H1 (cell line): ENCODE data around the gene TMEM145. TPM values are rescaled to one million over a fixed set of nuclear protein-coding genes. Genes with fewer than 3 reads are reported as not detected.

ENCODE experiments used
- CTCF ChIA-PET: fragments of 300-600 bp; sonication (Branson Sonifier 250); formaldehyde crosslinking; loops from one replicate; lab custom pipeline; 2021; ENCODE audit not compliant: partially characterized antibody; lab: Charles Lee
- POLR2A ChIA-PET: fragments of 300-600 bp; sonication (Branson Sonifier 250); formaldehyde crosslinking; loops from one replicate; lab custom pipeline; 2021; ENCODE audit warnings: inconsistent platforms; ENCODE audit not compliant: partially characterized antibody; lab: Charles Lee
- DNase-seq, 2 experiments: peaks; one replicate each; pipeline versions ENCODE4 v3.0.0 to v3.0.0-alpha.2; 2010 to 2022; ENCODE audit warnings: low spot score in 2 of 2, low read depth in 1 of 2, mixed read lengths in 1 of 2
- FAIRE-seq: peaks from 2 replicates; lab custom pipeline; 2011; peaks lifted over from hg19 to GRCh38; lab: Jason Lieb, UNC
- H2AFZ ChIP-seq: 2 replicates; pipeline ENCODE4 v1.8.1; 2012; ENCODE audit warnings: low read length, inconsistent platforms
- H2AK5ac ChIP-seq: 2 replicates; pipeline ENCODE4 v1.6.1; 2013; ENCODE audit warnings: low read depth, low read length
- H2BK120ac ChIP-seq: replicated peaks from 2 replicates; pipeline ENCODE3; 2013; ENCODE audit warnings: low read depth, low read length, inconsistent platforms
- H2BK12ac ChIP-seq: 2 replicates; pipeline ENCODE4 v1.6.1; 2013; ENCODE audit warnings: low read depth, low read length
- H2BK15ac ChIP-seq: 2 replicates; pipeline ENCODE4 v1.6.1; 2013; ENCODE audit warnings: low read length
- H2BK20ac ChIP-seq: 2 replicates; pipeline ENCODE4 v1.6.1; 2013; ENCODE audit warnings: low read length
- H2BK5ac ChIP-seq: 2 replicates; pipeline ENCODE4 v1.6.1; 2013; ENCODE audit warnings: low read depth, low read length
- H3K14ac ChIP-seq: 2 replicates; pipeline ENCODE4 v1.6.1; 2013; ENCODE audit warnings: inconsistent platforms; ENCODE audit not compliant: insufficient read length
- H3K18ac ChIP-seq: 2 replicates; pipeline ENCODE4 v1.6.1; 2013; ENCODE audit warnings: low read length; ENCODE audit errors: extremely low read depth
- H3K23ac ChIP-seq: 2 replicates; pipeline ENCODE4 v1.6.1; 2013; ENCODE audit warnings: inconsistent platforms; ENCODE audit not compliant: insufficient read length
- H3K23me2 ChIP-seq: 2 replicates; pipeline ENCODE4 v1.6.1; 2013; ENCODE audit warnings: low read depth, low read length
- H3K27ac ChIP-seq: 2 replicates; pipeline ENCODE4 v1.6.1; 2011; ENCODE audit warnings: low read depth, low read length, inconsistent platforms
- H3K27me3 ChIP-seq, 4 experiments: replicated peaks in 1 of 4; 1 replicate in 1 of 4; 2 replicates in 3 of 4; pipeline versions ENCODE4 v1.6.1 to v1.8.1; 2011 to 2013; ENCODE audit warnings: low read length in 3 of 4, mild to moderate bottlenecking in 3 of 4, inconsistent platforms in 2 of 4, mixed read lengths in 2 of 4, moderate library complexity in 1 of 4; ENCODE audit not compliant: control insufficient read depth in 3 of 4, insufficient read depth in 3 of 4; ENCODE audit errors: extremely low read depth in 1 of 4
- H3K36me3 ChIP-seq, 4 experiments: 2 replicates each; pipeline versions ENCODE4 v1.6.1 to v1.8.1; 2011 to 2013; ENCODE audit warnings: mild to moderate bottlenecking in 4 of 4, low read length in 3 of 4, moderate library complexity in 2 of 4, control low read depth in 1 of 4, inconsistent platforms in 1 of 4; ENCODE audit not compliant: insufficient read depth in 4 of 4, control insufficient read depth in 2 of 4
- H3K4ac ChIP-seq: replicated peaks from 2 replicates; pipeline ENCODE3; 2013; ENCODE audit warnings: low read length, low read depth, mixed read lengths, inconsistent platforms; ENCODE audit not compliant: insufficient read length
- H3K4me1 ChIP-seq, 4 experiments: replicated peaks in 1 of 4; 1 replicate in 1 of 4; 2 replicates in 3 of 4; pipeline versions ENCODE4 v1.6.1 to v1.8.1; 2011 to 2013; ENCODE audit warnings: low read length in 3 of 4, inconsistent platforms in 2 of 4, mixed read lengths in 1 of 4; ENCODE audit not compliant: insufficient read depth in 4 of 4, control insufficient read depth in 3 of 4
- H3K4me2 ChIP-seq, 2 experiments: 2 replicates each; pipeline versions ENCODE4 v1.6.1 to v1.8.1; 2011 to 2013; ENCODE audit warnings: low read depth in 2 of 2, low read length in 2 of 2, control low read depth in 1 of 2, inconsistent platforms in 1 of 2, mild to moderate bottlenecking in 1 of 2; ENCODE audit not compliant: insufficient read depth in 1 of 2
- H3K4me3 ChIP-seq, 4 experiments: fragments of 200-600, 300-600 bp in 1 of 4; sonication (generic), shearing (Covaris generic), sonication (Bioruptor Twin) in 1 of 4; 2 replicates each; pipeline versions ENCODE4 v1.5.1 to v1.8.1; 2011 to 2016; ENCODE audit warnings: low read length in 4 of 4, low read depth in 3 of 4, control low read depth in 2 of 4, inconsistent platforms in 2 of 4, mild to moderate bottlenecking in 2 of 4, mixed read lengths in 1 of 4, moderate library complexity in 1 of 4; ENCODE audit not compliant: insufficient read depth in 2 of 4; ENCODE audit errors: extremely low read depth in 1 of 4
- H3K56ac ChIP-seq: replicated peaks from 2 replicates; pipeline ENCODE3; 2013; ENCODE audit warnings: low read depth, mild to moderate bottlenecking, mixed read lengths, low read length, inconsistent platforms; ENCODE audit not compliant: insufficient read length
- H3K79me1 ChIP-seq: 2 replicates; pipeline ENCODE4 v1.6.1; 2013; ENCODE audit warnings: low read depth, low read length, control low read depth
- H3K79me2 ChIP-seq, 2 experiments: 2 replicates each; pipeline versions ENCODE4 v1.6.1 to v1.8.1; 2012 to 2013; ENCODE audit warnings: low read length in 2 of 2, mild to moderate bottlenecking in 2 of 2, inconsistent platforms in 1 of 2; ENCODE audit not compliant: insufficient read depth in 2 of 2, control insufficient read depth in 1 of 2
- H3K9ac ChIP-seq, 4 experiments: replicated peaks in 1 of 4; 1 replicate in 1 of 4; 2 replicates in 3 of 4; pipeline versions ENCODE4 v1.6.1 to v1.8.1; 2011 to 2013; ENCODE audit warnings: low read depth in 3 of 4, low read length in 3 of 4, control low read depth in 2 of 4, mild to moderate bottlenecking in 2 of 4, moderate library complexity in 2 of 4, inconsistent platforms in 1 of 4; ENCODE audit errors: extremely low read depth in 1 of 4
- H3K9me3 ChIP-seq, 2 experiments: 2 replicates each; pipeline versions ENCODE4 v1.6.1 to v1.8.1; 2012 to 2013; ENCODE audit warnings: mild to moderate bottlenecking in 2 of 2, moderate library complexity in 2 of 2, control low read depth in 1 of 2, inconsistent platforms in 1 of 2, low read depth in 1 of 2, low read length in 1 of 2, mixed read lengths in 1 of 2; ENCODE audit not compliant: insufficient read depth in 2 of 2
- H4K20me1 ChIP-seq, 2 experiments: replicated peaks in 1 of 2; 2 replicates each; pipeline versions ENCODE3 to v1.8.1; 2011 to 2013; ENCODE audit warnings: inconsistent platforms in 2 of 2, low read length in 2 of 2, mild to moderate bottlenecking in 1 of 2; ENCODE audit not compliant: insufficient read depth in 2 of 2, control insufficient read depth in 1 of 2
- H4K5ac ChIP-seq: 2 replicates; pipeline ENCODE4 v1.6.1; 2013; ENCODE audit warnings: low read length, low read depth, mixed read lengths, inconsistent platforms; ENCODE audit not compliant: insufficient read length
- H4K8ac ChIP-seq: 2 replicates; pipeline ENCODE4 v1.8.0; 2013; ENCODE audit warnings: mild to moderate bottlenecking, moderate library complexity, low read length, inconsistent platforms; ENCODE audit not compliant: insufficient read depth; ENCODE audit errors: extremely low read depth
- H4K91ac ChIP-seq: replicated peaks from 2 replicates; pipeline ENCODE3; 2013; ENCODE audit warnings: low read length, mixed read lengths, inconsistent platforms; ENCODE audit not compliant: insufficient read length
- EGR1 ChIP-seq: IDR thresholded peaks from 2 replicates; pipeline ENCODE4 v1.6.1; 2011; ENCODE audit warnings: low read depth, low read length, borderline replicate concordance
- KDM4A ChIP-seq: IDR thresholded peaks from one replicate; pipeline ENCODE4 v1.7.1; 2012; ENCODE audit warnings: low read depth, mild to moderate bottlenecking, moderate library complexity, low read length, inconsistent platforms; ENCODE audit not compliant: severe bottlenecking
- RAD21 ChIP-seq, 2 experiments: IDR thresholded peaks in 1 of 2; conservative IDR thresholded peaks in 1 of 2; 2 replicates each; pipeline ENCODE4 v1.6.1; 2011; ENCODE audit warnings: low read depth in 2 of 2, low read length in 2 of 2, improper control_type of control experiment in 1 of 2, inconsistent platforms in 1 of 2, mild to moderate bottlenecking in 1 of 2, moderate library complexity in 1 of 2
- RBBP5 ChIP-seq: IDR thresholded peaks from 2 replicates; pipeline ENCODE4 v1.7.1; 2012; ENCODE audit warnings: low read depth, mild to moderate bottlenecking, inconsistent platforms, low read length, moderate library complexity, borderline replicate concordance
- WGBS, 2 experiments: shearing (Covaris generic) in 1 of 2; methylation state at CpG; one replicate each; pipeline versions ENCODE4 v1.1.6 to v1.1.7; 2013 to 2015; ENCODE audit warnings: low lambda C conversion rate in 2 of 2, mixed read lengths in 2 of 2, inconsistent platforms in 1 of 2, low coverage in 1 of 2, missing lambda C conversion rate in 1 of 2; ENCODE audit not compliant: insufficient replicate concordance in 2 of 2, insufficient coverage in 1 of 2, insufficient read length in 1 of 2; ENCODE audit errors: extremely low coverage in 1 of 2, missing lambda C conversion rate in 1 of 2; 5-methylcytosine and 5-hydroxymethylcytosine counted together
- polyA plus RNA-seq, 7 experiments: library from polyadenylated mRNA; depleted of rRNA in 3 of 7; stranded (reverse) in 5 of 7; unstranded in 2 of 7; fragments of >200 nt in 5 of 7; fragments of 200-250 nt in 2 of 7; gene quantifications; 1 replicate in 5 of 7; 2 replicates in 1 of 7; 4 replicates in 1 of 7; pipeline versions ENCODE4 v1.2.1 to v1.2.3, GENCODE V29; 2011 to 2013; ENCODE audit warnings: missing spikeins in 2 of 7, mixed read lengths in 2 of 7
- total RNA-seq: library from RNA; stranded (reverse); fragmentation: NEBNext Ultra II Directional; extraction: Animal tissue kit (Norgen Biotek cat#: 25700); gene quantifications from 2 replicates; pipeline ENCODE4 v1.2.1, GENCODE V29; 2021

Gene TMEM145
- total and polyA plus RNA-seq, 2 of the 8 experiments (the other 6 are each of a cell fraction or from before 2014, with no cell fraction given) = 2.3 to 4.7 TPM

- H4K91ac ChIP-seq = peak overlapping the region; percentile 60
- no peaks in the 10 kb centered on the region for H3K27me3 ChIP-seq
- peak overlapping the region; percentile 46 to 81 (median 52) for H3K4me3 ChIP-seq
- no peaks in the 10 kb centered on the region for H3K9me3 ChIP-seq
- 0 out of 2 replicates have a peak overlapping the region, but pooled peaks have one; percentile 69 for H2BK12ac ChIP-seq
- H2BK5ac ChIP-seq = peak overlapping the region; percentile 89; the same call in 1 of the 2 replicates
- no peak for FAIRE-seq
- ChIA-PET POLR2A (interaction anchor here (0.6 to 6.5 kb wide), 16 partner anchors 10 to 205 kb away, joined by 3 to 68 read pairs (median 4); partner anchors contain the start of genes CIC, ERF, PAFAH1B3 and PRR19), CTCF (interaction anchor here (0.5 to 7.4 kb wide), 7 partner anchors 11 to 173 kb away, joined by 4 to 260 read pairs (median 5); partner anchors contain the start of gene GSK3A)
- H3K4me1 ChIP-seq = peaks cover 9 to 46% (median 29%) of the 10 kb centered on the region in 4 experiments
- H2AK5ac ChIP-seq = no peak overlapping the region
- peak overlapping the region; percentile 35 for H3K56ac ChIP-seq
- H3K79me2 ChIP-seq = peaks cover 0 to 22% of the 10 kb centered on the region in 2 experiments; a peak in 2 of 4 replicates
- peak overlapping the region in 1 of 4 experiments; percentile 16; a peak in 1 of 7 replicates for H3K9ac ChIP-seq
- H3K79me1 ChIP-seq = peaks cover 21% of the 10 kb centered on the region
- peak overlapping the region; percentile 23 for H4K5ac ChIP-seq
- H3K23ac ChIP-seq = no peak overlapping the region
- H4K20me1 ChIP-seq = peaks cover 3 to 14% of the 10 kb centered on the region in 2 experiments
- TF ChIP-seq KDM4A = peak; percentile 4
- TF ChIP-seq EGR1 = 0 out of 2 replicates have a peak, but pooled peaks have one; percentile 36
- 0 out of 2 replicates have a peak, but pooled peaks have one; percentile 15 for TF ChIP-seq RBBP5
- no peak for TF ChIP-seq RAD21 (IDR thresholded peaks at IDR 0.05 in 1 of 2, conservative IDR thresholded peaks at IDR 0.05 in 1 of 2; ENCODE audit: low read depth in 2 of 2, low read length in 2 of 2)
- peak in 1 of 2 experiments; percentile 73 for DNase-seq
- no peak overlapping the region for H2AFZ ChIP-seq
- peak overlapping the region; percentile 81 to 96 for H3K4me2 ChIP-seq
- no peak overlapping the region; the same call in 1 of the 2 replicates for H4K8ac ChIP-seq
- no peak overlapping the region for H3K14ac ChIP-seq
- H3K23me2 ChIP-seq = peaks cover 30% of the 10 kb centered on the region
- H3K4ac ChIP-seq = no peak overlapping the region
- peak overlapping the region; percentile 61; the same call in 1 of the 2 replicates for H2BK20ac ChIP-seq
- H3K27ac ChIP-seq = no peak overlapping the region
- H2BK120ac ChIP-seq = no peak overlapping the region
- no peaks in the 10 kb centered on the region for H3K36me3 ChIP-seq
- peak overlapping the region; percentile 83 for H3K18ac ChIP-seq
- 10% methylated on average over 16 of the region's 25 CpGs; no CpG with 5 or more reads in 1 of the 2 experiments for WGBS, 2 experiments
- H2BK15ac ChIP-seq = no peak overlapping the region
Measured at GRCh38 chr19:42281146-42281826, 31.8 kb upstream of the TMEM145 start.
